Effector memory CD4-positive, alpha-beta T cell (primary cell): ENCODE results near the gene MEGF11.

Experiments used
- DNase-seq, 3 donors: peaks; one replicate each; pipeline ENCODE4 v3.0.0-alpha.2; 2020
- H3K27ac ChIP-seq: 2 replicates; pipeline ENCODE4 v1.7.0; 2013; ENCODE audit warnings: mild to moderate bottlenecking, low read length, moderate library complexity; ENCODE audit not compliant: insufficient read depth, poor library complexity, severe bottlenecking
- H3K27me3 ChIP-seq: replicated peaks from 2 replicates; pipeline ENCODE4 v1.7.0; 2013; ENCODE audit warnings: mild to moderate bottlenecking, low read length; ENCODE audit not compliant: insufficient read depth, control insufficient read depth, poor library complexity, severe bottlenecking
- H3K36me3 ChIP-seq: 2 replicates; pipeline ENCODE4 v1.7.0; 2013; ENCODE audit warnings: mild to moderate bottlenecking, low read length, moderate library complexity; ENCODE audit not compliant: control insufficient read depth, insufficient read depth
- H3K4me1 ChIP-seq: 2 replicates; pipeline ENCODE4 v1.7.0; 2013; ENCODE audit warnings: low read length, mild to moderate bottlenecking; ENCODE audit not compliant: control insufficient read depth, insufficient read depth, poor library complexity, severe bottlenecking
- H3K4me3 ChIP-seq: 2 replicates; pipeline ENCODE4 v1.7.0; 2013; ENCODE audit warnings: low read length, low read depth, mild to moderate bottlenecking; ENCODE audit not compliant: insufficient read depth, poor library complexity, severe bottlenecking
- H3K9me3 ChIP-seq: 2 replicates; pipeline ENCODE4 v1.7.0; 2013; ENCODE audit warnings: mild to moderate bottlenecking, low read length, moderate library complexity; ENCODE audit not compliant: control insufficient read depth

Gene MEGF11

GRCh38 chr15:66128116-66128680 lies 125.4 kb downstream of the MEGF11 start:
- DNase-seq: no peak
- Histone ChIP-seq H3K27me3 (no peaks in the 10 kb centered on the region), H3K27ac (no peak overlapping the region), H3K4me1 (no peaks in the 10 kb centered on the region), H3K36me3 (no peaks in the 10 kb centered on the region), H3K9me3 (no peaks in the 10 kb centered on the region), H3K4me3 (no peak overlapping the region)

DNA sequence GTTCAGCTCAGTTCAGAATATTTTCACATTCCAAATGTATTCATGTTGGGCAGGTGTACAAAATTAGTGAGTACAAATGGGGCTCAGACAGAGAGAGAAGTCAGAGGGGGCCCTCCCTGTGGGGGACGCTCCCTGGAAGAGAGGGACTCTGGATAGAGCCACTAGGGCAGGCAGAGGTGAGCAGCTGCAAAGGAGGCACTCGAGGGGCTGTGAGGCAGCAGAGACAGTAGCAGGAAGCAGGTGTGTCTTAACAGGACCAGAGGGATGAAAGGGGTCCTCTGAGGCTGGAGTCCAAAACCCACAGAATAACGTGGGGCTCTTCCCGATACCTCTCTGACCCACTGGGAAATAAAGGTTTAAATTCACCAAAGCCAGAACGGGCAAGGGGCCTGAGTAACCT lies 127.1 kb downstream of the MEGF11 start:
- no peaks in the 10 kb centered on the region for H3K9me3 ChIP-seq
- no peaks in the 10 kb centered on the region for H3K36me3 ChIP-seq
- no peaks in the 10 kb centered on the region for H3K27me3 ChIP-seq
- H3K4me1 ChIP-seq: no peaks in the 10 kb centered on the region
- H3K27ac ChIP-seq: no peak overlapping the region
- H3K4me3 ChIP-seq: no peak overlapping the region
- DNase-seq: no peak

GRCh38 chr15:66126031-66126441 lies 127.5 kb downstream of the MEGF11 start:
- H3K4me3 ChIP-seq: no peak overlapping the region
- no peak overlapping the region for H3K27ac ChIP-seq
- no peaks in the 10 kb centered on the region for H3K9me3 ChIP-seq
- no peak for DNase-seq
- H3K4me1 ChIP-seq: no peaks in the 10 kb centered on the region
- H3K36me3 ChIP-seq: no peaks in the 10 kb centered on the region
- H3K27me3 ChIP-seq: no peaks in the 10 kb centered on the region

GRCh38 chr15:66124651-66125050 lies 128.9 kb downstream of the MEGF11 start:
- H3K4me3 ChIP-seq: no peak overlapping the region
- H3K36me3 ChIP-seq: no peaks in the 10 kb centered on the region
- H3K27ac ChIP-seq: no peak overlapping the region
- no peaks in the 10 kb centered on the region for H3K27me3 ChIP-seq
- no peaks in the 10 kb centered on the region for H3K4me1 ChIP-seq
- no peaks in the 10 kb centered on the region for H3K9me3 ChIP-seq
- no peak for DNase-seq

GRCh38 chr15:66123799-66124198 lies 129.8 kb downstream of the MEGF11 start:
- H3K36me3 ChIP-seq: no peaks in the 10 kb centered on the region
- DNase-seq: no peak
- no peaks in the 10 kb centered on the region for H3K27me3 ChIP-seq
- H3K9me3 ChIP-seq: no peaks in the 10 kb centered on the region
- H3K4me3 ChIP-seq: no peak overlapping the region
- H3K27ac ChIP-seq: no peak overlapping the region
- no peaks in the 10 kb centered on the region for H3K4me1 ChIP-seq

DNA sequence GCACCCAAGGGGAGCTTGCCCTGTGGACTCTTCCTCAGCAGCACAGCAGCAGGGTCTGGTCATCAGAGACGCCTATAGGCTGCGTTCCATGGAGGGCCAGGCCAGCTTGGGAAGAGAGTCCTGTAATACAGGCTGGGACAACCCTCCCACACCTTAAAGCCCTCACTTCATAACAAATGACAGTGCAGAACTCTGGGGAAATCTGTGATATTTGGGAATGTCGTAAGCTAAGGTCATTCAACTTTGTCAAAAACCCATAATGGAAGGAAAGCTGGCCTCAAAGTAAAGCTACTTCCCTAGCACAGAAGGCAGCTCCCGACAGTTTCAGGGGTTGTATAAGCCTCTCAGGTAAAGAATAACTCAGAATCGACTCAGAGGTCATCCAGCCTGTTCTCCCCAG lies 133.1 kb downstream of the MEGF11 start:
- Histone ChIP-seq H3K27me3 (no peaks in the 10 kb centered on the region), H3K4me3 (no peak overlapping the region), H3K36me3 (no peaks in the 10 kb centered on the region), H3K9me3 (no peaks in the 10 kb centered on the region), H3K4me1 (peaks cover 6% of the 10 kb centered on the region), H3K27ac (no peak overlapping the region)
- DNase-seq: no peak

GRCh38 chr15:66117841-66118240 lies 135.7 kb downstream of the MEGF11 start:
- no peak overlapping the region for H3K4me3 ChIP-seq
- H3K4me1 ChIP-seq: peaks cover 6% of the 10 kb centered on the region
- DNase-seq: no peak
- H3K27ac ChIP-seq: no peak overlapping the region
- H3K27me3 ChIP-seq: no peaks in the 10 kb centered on the region
- H3K9me3 ChIP-seq: no peaks in the 10 kb centered on the region
- no peaks in the 10 kb centered on the region for H3K36me3 ChIP-seq

DNA sequence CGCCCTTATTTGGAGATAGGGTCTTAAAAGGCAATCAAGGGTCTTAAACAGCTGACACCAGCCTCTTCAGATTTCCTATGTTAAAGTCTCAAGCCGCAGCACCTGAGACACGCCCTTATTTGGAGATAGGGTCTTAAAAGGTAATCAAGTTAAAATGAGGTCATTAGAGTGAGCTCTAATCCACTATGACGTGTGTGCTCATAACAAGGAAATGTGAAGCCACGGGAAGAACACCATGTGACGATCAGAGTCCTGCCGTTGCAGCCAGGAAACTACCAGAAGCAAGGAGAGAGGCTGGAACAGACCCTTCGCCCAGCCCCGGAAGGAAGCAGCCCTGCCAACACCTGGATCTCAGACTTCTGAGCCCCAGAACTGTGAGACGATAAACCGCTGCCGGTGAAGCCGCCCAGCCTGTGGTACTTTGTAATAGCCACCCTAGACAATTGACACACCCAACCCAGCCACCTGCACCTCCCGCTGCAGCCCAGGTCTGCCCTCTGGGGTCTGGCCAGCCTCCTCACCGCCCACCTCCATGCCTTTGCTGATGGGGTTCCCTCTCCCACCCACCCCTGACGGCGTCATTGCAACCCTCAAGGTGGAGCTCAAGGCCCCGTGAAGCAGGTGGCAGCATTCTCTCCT lies 137.9 kb downstream of the MEGF11 start:
- no peaks in the 10 kb centered on the region for H3K27me3 ChIP-seq
- DNase-seq: peak; percentile 27 to 60 (median 45)

DNA sequence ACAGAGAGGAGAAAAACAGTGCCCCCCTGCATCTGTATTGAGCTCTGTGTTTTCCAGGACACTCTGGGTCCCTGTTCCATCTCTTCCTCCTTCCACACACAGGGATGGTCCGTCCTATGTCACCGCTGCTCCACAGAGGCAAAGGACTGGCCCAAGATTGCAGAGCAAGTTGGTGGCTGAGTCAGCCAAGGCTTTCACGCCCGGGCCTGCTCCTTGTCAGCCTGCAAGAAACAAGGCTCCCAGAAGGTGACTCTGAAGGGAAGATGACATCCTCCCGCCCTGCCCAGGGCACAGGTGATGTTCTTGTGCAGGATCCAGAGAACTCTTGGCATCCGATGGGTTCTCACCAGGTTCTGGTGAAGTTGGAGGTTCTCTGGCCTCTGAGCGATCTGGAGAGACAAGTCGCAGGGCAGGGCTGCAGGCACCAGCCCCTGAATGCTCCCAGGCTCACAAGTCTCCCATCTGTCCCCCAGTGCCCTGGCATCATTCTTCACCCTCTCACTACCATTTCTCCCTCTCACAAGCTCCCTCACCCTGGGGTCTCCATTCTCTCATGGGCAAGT lies 138.6 kb downstream of the MEGF11 start:
- Histone ChIP-seq H3K27ac (no peak overlapping the region), H3K4me3 (no peak overlapping the region), H3K36me3 (no peaks in the 10 kb centered on the region), H3K27me3 (no peaks in the 10 kb centered on the region), H3K4me1 (peaks cover 6% of the 10 kb centered on the region), H3K9me3 (no peaks in the 10 kb centered on the region)
- no peak for DNase-seq

More for the DNA sequence above, 137.9 kb downstream of the MEGF11 start:
- H3K27ac ChIP-seq: peak overlapping the region; percentile 28
- H3K4me3 ChIP-seq: no peak overlapping the region
- H3K4me1 ChIP-seq: peaks cover 6% of the 10 kb centered on the region
- no peaks in the 10 kb centered on the region for H3K36me3 ChIP-seq
- H3K9me3 ChIP-seq: no peaks in the 10 kb centered on the region

DNA sequence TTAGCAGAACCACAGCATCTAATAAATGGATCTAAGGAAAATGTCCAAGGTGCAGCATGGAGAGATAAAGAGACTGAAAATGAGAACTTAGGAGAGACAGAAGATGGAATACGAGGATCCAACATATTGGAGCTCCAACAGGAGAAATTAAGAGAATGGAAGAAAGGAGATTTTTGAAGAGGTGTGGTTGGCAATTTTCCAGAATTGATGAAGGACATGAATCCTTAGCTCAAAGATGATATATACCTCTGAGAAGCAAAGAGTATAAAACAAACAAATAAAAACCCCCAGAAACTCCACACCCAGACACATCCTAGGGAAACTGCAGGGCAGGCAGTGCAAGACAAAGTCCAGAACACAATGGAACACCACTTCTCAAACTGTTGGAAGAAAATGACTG lies 141.2 kb downstream of the MEGF11 start:
- no peak for DNase-seq
- peaks cover 6% of the 10 kb centered on the region for H3K4me1 ChIP-seq
- H3K4me3 ChIP-seq: no peak overlapping the region
- H3K27me3 ChIP-seq: no peaks in the 10 kb centered on the region
- H3K9me3 ChIP-seq: no peaks in the 10 kb centered on the region
- H3K27ac ChIP-seq: no peak overlapping the region
- no peaks in the 10 kb centered on the region for H3K36me3 ChIP-seq
